Breast epithelium (tissue), 4 donors: Measurements from ENCODE around the gene SPPL3. TPM values are rescaled to one million over a fixed set of nuclear protein-coding genes. Genes with fewer than 3 reads are reported as not detected.

ENCODE experiments used
- DNase-seq, 2 donors: peaks; one replicate each; pipeline ENCODE4 v3.0.0-alpha.2; 2019; ENCODE audit warnings: low spot score in 2 of 2
- H3K27ac ChIP-seq, 2 donors: fragments of 200-600 bp; sonication (generic) in 1 of 2; one replicate each; pipeline ENCODE4 v1.5.1; 2016 to 2019; ENCODE audit warnings: mild to moderate bottlenecking in 1 of 2
- H3K27me3 ChIP-seq, 2 donors: fragments of 200-600 bp; sonication (generic) in 1 of 2; one replicate each; pipeline versions ENCODE4 v1.5.1 to v1.6.0; 2017 to 2019; ENCODE audit warnings: control low read depth in 1 of 2, mild to moderate bottlenecking in 1 of 2
- H3K36me3 ChIP-seq: fragments of 200-600 bp; one replicate; pipeline ENCODE4 v1.5.1; 2019
- H3K4me1 ChIP-seq, 2 donors: fragments of 200-600 bp; sonication (generic); one replicate each; pipeline ENCODE4 v1.5.1; 2016 to 2019; ENCODE audit warnings: control low read depth in 1 of 2
- H3K4me3 ChIP-seq, 3 donors: fragments of 200-600 bp; sonication (generic); 1 replicate in 2 of 3; 2 replicates in 1 of 3; pipeline ENCODE4 v1.5.1; 2016 to 2019; ENCODE audit warnings: mild to moderate bottlenecking in 3 of 3, moderate library complexity in 2 of 3
- H3K9me3 ChIP-seq, 2 donors: fragments of 200-600 bp; sonication (generic) in 1 of 2; one replicate each; pipeline ENCODE4 v1.5.1; 2016 to 2019; ENCODE audit warnings: control low read depth in 1 of 2
- POLR2A ChIP-seq: fragments of 450-650 bp; IDR thresholded peaks from one replicate; pipeline ENCODE4 v1.6.1; 2016; ENCODE audit warnings: antibody characterized with exemption, mild to moderate bottlenecking, moderate library complexity
- POLR2AphosphoS5 ChIP-seq, 3 donors: sonication (generic); formaldehyde crosslinking; IDR thresholded peaks; one replicate each; pipeline ENCODE4 v1.6.1; 2017; ENCODE audit warnings: antibody characterized with exemption in 3 of 3
- intact Hi-C: fragments of 100-400 bp; cut with DNase I; formaldehyde crosslinking; loops from one replicate; pipeline ENCODE4 v1.15.1; 2023; ENCODE audit warnings: low total_unique reads
- total RNA-seq, 3 donors: library from RNA; depleted of rRNA; stranded (reverse); fragments of >200 nt; gene quantifications; one replicate each; pipeline ENCODE4 v1.1.0, GENCODE V29; 2016
- TF ChIP-seq, protein P1 (sequence below), 3 donors: fragments of 450-650 bp; IDR thresholded peaks; one replicate each; pipeline ENCODE4 v1.5.1; 2016 to 2017; ENCODE audit warnings: antibody characterized with exemption in 3 of 3, mild to moderate bottlenecking in 3 of 3, moderate library complexity in 3 of 3

The SPPL3 gene
- total RNA-seq, 3 donors from 2014 or later: 19.0 to 27.1 (median 22.0) TPM

DNA sequence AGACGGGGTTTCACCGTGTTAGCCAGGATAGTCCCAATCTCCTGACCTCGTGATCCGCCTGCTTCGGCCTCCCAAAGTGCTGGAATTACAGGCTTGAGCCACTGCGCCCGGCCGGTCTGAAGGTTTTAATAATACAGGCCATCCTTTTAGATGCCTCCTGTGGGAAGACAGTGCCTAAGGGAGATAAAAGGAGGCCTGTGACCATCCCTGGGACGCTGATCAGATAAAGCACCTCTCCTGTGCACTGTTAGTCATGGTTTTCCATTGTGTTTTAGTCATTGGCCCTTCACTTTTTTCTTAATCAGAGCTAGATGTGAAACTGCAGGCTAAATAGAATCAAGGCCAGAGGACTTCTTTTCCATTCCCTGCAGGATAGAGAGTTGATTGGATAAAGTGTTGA lies 186.1 kb downstream of the SPPL3 start:
- no peak overlapping the region for H3K27ac ChIP-seq
- H3K27me3 ChIP-seq: no peaks in the 10 kb centered on the region
- no peak for DNase-seq
- no peaks in the 10 kb centered on the region for H3K4me1 ChIP-seq
- no peak overlapping the region for H3K4me3 ChIP-seq
- intact Hi-C loops: no loop called here
- TF ChIP-seq POLR2AphosphoS5 (IDR thresholded peaks at IDR 0.05): no peak
- TF ChIP-seq, protein P1, sequence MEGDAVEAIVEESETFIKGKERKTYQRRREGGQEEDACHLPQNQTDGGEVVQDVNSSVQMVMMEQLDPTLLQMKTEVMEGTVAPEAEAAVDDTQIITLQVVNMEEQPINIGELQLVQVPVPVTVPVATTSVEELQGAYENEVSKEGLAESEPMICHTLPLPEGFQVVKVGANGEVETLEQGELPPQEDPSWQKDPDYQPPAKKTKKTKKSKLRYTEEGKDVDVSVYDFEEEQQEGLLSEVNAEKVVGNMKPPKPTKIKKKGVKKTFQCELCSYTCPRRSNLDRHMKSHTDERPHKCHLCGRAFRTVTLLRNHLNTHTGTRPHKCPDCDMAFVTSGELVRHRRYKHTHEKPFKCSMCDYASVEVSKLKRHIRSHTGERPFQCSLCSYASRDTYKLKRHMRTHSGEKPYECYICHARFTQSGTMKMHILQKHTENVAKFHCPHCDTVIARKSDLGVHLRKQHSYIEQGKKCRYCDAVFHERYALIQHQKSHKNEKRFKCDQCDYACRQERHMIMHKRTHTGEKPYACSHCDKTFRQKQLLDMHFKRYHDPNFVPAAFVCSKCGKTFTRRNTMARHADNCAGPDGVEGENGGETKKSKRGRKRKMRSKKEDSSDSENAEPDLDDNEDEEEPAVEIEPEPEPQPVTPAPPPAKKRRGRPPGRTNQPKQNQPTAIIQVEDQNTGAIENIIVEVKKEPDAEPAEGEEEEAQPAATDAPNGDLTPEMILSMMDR (IDR thresholded peaks at IDR 0.05): no peak
- TF ChIP-seq POLR2A: no peak
- peaks cover 9% of the 10 kb centered on the region for H3K36me3 ChIP-seq
- H3K9me3 ChIP-seq: no peaks in the 10 kb centered on the region

DNA sequence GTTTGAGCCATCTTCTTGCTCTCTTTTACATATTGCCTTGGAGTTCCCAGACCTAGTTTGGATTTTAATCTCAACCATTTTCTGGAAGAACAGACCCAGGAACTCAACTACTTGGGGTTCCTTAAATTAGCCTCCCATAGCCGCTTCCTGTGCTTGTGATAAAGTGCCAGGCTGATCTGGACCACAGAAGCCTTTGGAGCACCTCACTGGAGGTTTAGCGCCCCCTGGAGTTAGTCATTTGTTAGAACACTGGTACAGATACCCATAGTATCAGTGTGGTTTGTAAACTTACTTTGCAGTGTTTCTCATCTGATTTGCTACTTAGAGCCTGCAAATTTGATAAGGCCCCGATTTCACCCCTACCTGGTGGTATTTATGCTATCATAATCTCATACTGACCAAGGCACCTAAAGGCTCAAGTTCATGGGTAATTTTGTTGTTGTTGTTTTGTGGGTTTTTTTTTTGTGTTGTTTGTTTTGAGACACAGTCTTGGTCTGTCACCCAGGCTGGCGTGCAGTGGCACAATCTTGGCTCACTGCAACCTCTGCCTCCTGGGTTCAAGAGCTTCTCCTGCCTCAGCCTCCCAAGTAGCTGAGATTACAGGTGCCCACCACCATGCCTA lies 190.2 kb downstream of the SPPL3 start:
- intact Hi-C loops: no loop called here
- Histone ChIP-seq H3K9me3 (no peaks in the 10 kb centered on the region), H3K27me3 (no peaks in the 10 kb centered on the region), H3K36me3 (no peaks in the 10 kb centered on the region), H3K27ac (no peak overlapping the region), H3K4me3 (no peak overlapping the region), H3K4me1 (peaks cover 0 to 3% of the 10 kb centered on the region in 2 donors)
- TF ChIP-seq POLR2AphosphoS5 (IDR thresholded peaks at IDR 0.05) (no peak), POLR2A (no peak)
- TF ChIP-seq, protein P1 (IDR thresholded peaks at IDR 0.05): peak in 2 of 3 donors; percentile 64 to 72
- DNase-seq: peak in 1 of 2 donors; percentile 33

DNA sequence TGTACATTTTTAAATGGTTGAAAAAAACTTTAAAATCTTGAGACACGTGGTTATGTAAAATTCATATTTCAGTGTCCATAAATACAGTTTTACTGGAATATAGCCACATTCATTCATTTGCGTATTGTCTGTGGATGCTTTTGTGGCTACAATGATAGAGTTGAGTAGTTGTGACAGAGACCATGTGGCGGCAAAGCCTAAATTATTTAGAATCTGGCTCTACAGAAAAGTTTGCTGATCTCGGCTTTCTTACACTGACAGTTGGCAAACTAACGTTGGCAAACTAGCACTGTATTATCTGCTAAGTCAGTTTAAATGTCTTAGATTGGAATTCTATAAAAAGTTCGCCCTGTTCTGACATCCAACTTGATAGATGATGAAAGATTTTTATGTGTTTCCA lies 191.5 kb downstream of the SPPL3 start:
- no peak overlapping the region for H3K27ac ChIP-seq
- intact Hi-C loops: no loop called here
- no peaks in the 10 kb centered on the region for H3K27me3 ChIP-seq
- H3K9me3 ChIP-seq: no peaks in the 10 kb centered on the region
- TF ChIP-seq, protein P1 (IDR thresholded peaks at IDR 0.05): no peak
- TF ChIP-seq POLR2AphosphoS5 (IDR thresholded peaks at IDR 0.05): no peak
- TF ChIP-seq POLR2A: no peak
- no peaks in the 10 kb centered on the region for H3K36me3 ChIP-seq
- no peak overlapping the region for H3K4me3 ChIP-seq
- peaks cover 0 to 3% of the 10 kb centered on the region in 2 donors for H3K4me1 ChIP-seq
- DNase-seq: no peak

Other genes starting within 250 kb of the SPPL3 start
- gene MLEC, start 217.2 kb downstream of the SPPL3 start, total RNA-seq: 10 to 100 TPM; 67.6 to 75.4 (median 67.8) TPM
- gene UNC119B, start 193.9 kb downstream of the SPPL3 start, total RNA-seq: 10 to 100 TPM; 19.2 to 24.0 (median 22.0) TPM
- 100 to 1,000 TPM in 1 of 3 donors, 10 to 100 TPM in 2; 38.3 to 114 (median 54.3) TPM for gene ACADS, start 178.5 kb downstream of the SPPL3 start, total RNA-seq
- gene HNF1A, start 74.2 kb upstream of the SPPL3 start, total RNA-seq: under 1 TPM in 2 of 3 donors, not detected in 1; 0.29 to 0.33 TPM
- 10 to 100 TPM in 1 of 3 donors, 1 to 10 TPM in 2; 9.4 to 13.0 (median 9.8) TPM for gene C12orf43, start 112.1 kb upstream of the SPPL3 start, total RNA-seq
- 1 to 10 TPM in 2 of 3 donors, under 1 TPM in 1; 0.32 to 1.3 (median 1.0) TPM for gene OASL, start 134.9 kb upstream of the SPPL3 start, total RNA-seq
- gene P2RX7, start 228.5 kb upstream of the SPPL3 start, total RNA-seq: 1 to 10 TPM; 3.8 to 8.5 (median 3.9) TPM